CD4-positive, alpha-beta T cell (primary cell): ENCODE measurements around the gene POU2F1. TPM values are rescaled to one million over a fixed set of nuclear protein-coding genes. Genes with fewer than 3 reads are reported as not detected.

Experiments
- ATAC-seq: fragments of 200-7000 bp; cut with Tn5 transposase; one replicate; pipeline ENCODE4 v1.10.0; 2022; ENCODE audit warnings: mild to moderate bottlenecking; ENCODE audit not compliant: poor library complexity
- CTCF ChIA-PET: fragments of 350-600 bp; sonication (Branson Sonifier 250); formaldehyde crosslinking; loops from one replicate; lab custom pipeline; 2021; ENCODE audit warnings: antibody characterized with exemption, inconsistent platforms; lab: Charles Lee
- POLR2A ChIA-PET: fragments of 350-600 bp; sonication (Branson Sonifier 250); formaldehyde crosslinking; loops from one replicate; lab custom pipeline; 2021; ENCODE audit warnings: antibody characterized with exemption, inconsistent platforms; lab: Charles Lee
- DNase-seq, 14 experiments: peaks; one replicate each; pipeline ENCODE4 v3.0.0-alpha.2; 2013 to 2020; ENCODE audit warnings: mixed read lengths in 2 of 14
- H3K27ac ChIP-seq, 2 donors: one replicate each; pipeline versions ENCODE4 v1.5.1 to v1.7.0; 2013; ENCODE audit warnings: low read length in 2 of 2, low read depth in 1 of 2, mild to moderate bottlenecking in 1 of 2
- H3K27me3 ChIP-seq, 2 experiments: 1 replicate in 1 of 2; 2 replicates in 1 of 2; pipeline versions ENCODE4 v1.6.1 to v1.7.0; 2013; ENCODE audit warnings: low read length in 2 of 2, control low read depth in 1 of 2, mild to moderate bottlenecking in 1 of 2, moderate library complexity in 1 of 2; ENCODE audit not compliant: insufficient read depth in 2 of 2, control insufficient read depth in 1 of 2
- H3K36me3 ChIP-seq: one replicate; pipeline ENCODE4 v1.6.1; 2013; ENCODE audit warnings: low read length, control low read depth; ENCODE audit not compliant: insufficient read depth
- H3K4me1 ChIP-seq: one replicate; pipeline ENCODE4 v1.6.1; 2013; ENCODE audit warnings: low read length, control low read depth; ENCODE audit not compliant: insufficient read depth
- H3K4me3 ChIP-seq: one replicate; pipeline ENCODE4 v1.5.1; 2013; ENCODE audit warnings: mild to moderate bottlenecking, low read length, moderate library complexity
- H3K9me3 ChIP-seq, 2 experiments: 1 replicate in 1 of 2; 2 replicates in 1 of 2; pipeline versions ENCODE4 v1.6.1 to v1.7.0; 2013; ENCODE audit warnings: low read length in 2 of 2, mild to moderate bottlenecking in 2 of 2, control low read depth in 1 of 2, moderate library complexity in 1 of 2; ENCODE audit not compliant: control insufficient read depth in 1 of 2, insufficient read depth in 1 of 2
- H3K27ac Mint-ChIP-seq: one replicate; pipeline ENCODE4 v1.8.0; 2020; ENCODE audit warnings: mixed read lengths
- H3K27me3 Mint-ChIP-seq: one replicate; pipeline ENCODE4 v1.8.0; 2021; ENCODE audit warnings: mixed read lengths
- H3K36me3 Mint-ChIP-seq: one replicate; pipeline ENCODE4 v1.8.0; 2021; ENCODE audit warnings: low read depth, mixed read lengths
- H3K4me1 Mint-ChIP-seq: one replicate; pipeline ENCODE4 v1.8.0; 2021; ENCODE audit warnings: low read depth, mixed read lengths
- H3K4me3 Mint-ChIP-seq: one replicate; pipeline ENCODE4 v1.8.0; 2020; ENCODE audit warnings: mild to moderate bottlenecking, mixed read lengths
- H3K9me3 Mint-ChIP-seq: one replicate; pipeline ENCODE4 v1.8.0; 2020; ENCODE audit warnings: mixed read lengths
- intact Hi-C, 2 experiments: fragments of 100-400 bp; cut with DNase I in 1 of 2; cut with micrococcal nuclease in 1 of 2; formaldehyde crosslinking; loops; one replicate each; pipeline versions ENCODE4 v1.15.1 to v1.9.0; 2023 to 2025; cut with DNase I, micrococcal nuclease
- total RNA-seq, 174 experiments: library from RNA in 2 of 174; stranded (reverse) in 2 of 174; gene quantifications; one replicate each; pipeline ENCODE4 v1.2.3 and lab custom pipeline; 2021 to 2026
- TF ChIP-seq, protein P1 (sequence below): fragments of 200-600 bp; IDR thresholded peaks from one replicate; pipeline ENCODE4 v1.8.0; 2022; ENCODE audit warnings: antibody characterized with exemption, mild to moderate bottlenecking

POU2F1 gene
- total RNA-seq, 2 experiments from 2014 or later, result 27.0 to 28.6 TPM

DNA sequence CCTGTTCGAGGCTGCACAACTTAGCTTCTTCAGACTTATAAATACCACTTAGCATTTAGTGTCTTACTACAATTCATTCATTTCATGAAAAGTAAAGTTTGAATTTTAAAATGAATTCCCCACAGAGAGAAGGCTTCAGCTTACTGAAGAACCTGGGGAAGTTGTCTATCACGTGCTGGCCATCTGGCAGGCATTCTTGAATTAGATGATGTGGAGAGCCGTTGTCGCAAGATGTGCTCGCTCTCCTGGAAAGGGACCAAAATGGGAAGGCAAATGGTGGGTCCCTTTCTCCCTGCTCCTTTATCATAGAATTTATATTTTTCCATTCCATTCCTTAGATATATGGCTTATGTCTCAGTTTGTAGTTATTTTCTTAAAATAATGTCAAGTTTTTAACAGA, 207.2 kb downstream of the POU2F1 start:
- Mint-ChIP-seq H3K4me1 (peaks cover 49% of the 10 kb centered on the region), H3K4me3 (no peak overlapping the region), H3K36me3 (peaks cover 45% of the 10 kb centered on the region), H3K27me3 (no peaks in the 10 kb centered on the region), H3K9me3 (no peaks in the 10 kb centered on the region), H3K27ac (peak overlapping the region; percentile 80)
- H3K36me3 ChIP-seq, result peaks cover 27% of the 10 kb centered on the region
- H3K9me3 ChIP-seq, result no peaks in the 10 kb centered on the region
- no peak for ATAC-seq
- CTCF ChIA-PET, result interaction anchor here (0.7 kb wide), 1 partner anchor 23 kb away, joined by 3 read pairs; no protein-coding TSS in a partner anchor
- POLR2A ChIA-PET, result interaction anchor here (1.3 to 4.8 kb wide), 5 partner anchors 10 to 207 kb away, joined by 3 to 21 read pairs (median 4); partner anchors contain the start of genes CD247 and POU2F1
- H3K4me3 ChIP-seq, result no peak overlapping the region
- intact Hi-C loops, result loop anchor here in 1 of 2 experiments (10.0 kb wide), 1 partner anchor 267 kb away; no protein-coding TSS in a partner anchor
- H3K27me3 ChIP-seq, result no peaks in the 10 kb centered on the region
- no peak for DNase-seq
- H3K27ac ChIP-seq, result peak overlapping the region; percentile 14 to 26
- H3K4me1 ChIP-seq, result peaks cover 41% of the 10 kb centered on the region
- TF ChIP-seq, protein P1, sequence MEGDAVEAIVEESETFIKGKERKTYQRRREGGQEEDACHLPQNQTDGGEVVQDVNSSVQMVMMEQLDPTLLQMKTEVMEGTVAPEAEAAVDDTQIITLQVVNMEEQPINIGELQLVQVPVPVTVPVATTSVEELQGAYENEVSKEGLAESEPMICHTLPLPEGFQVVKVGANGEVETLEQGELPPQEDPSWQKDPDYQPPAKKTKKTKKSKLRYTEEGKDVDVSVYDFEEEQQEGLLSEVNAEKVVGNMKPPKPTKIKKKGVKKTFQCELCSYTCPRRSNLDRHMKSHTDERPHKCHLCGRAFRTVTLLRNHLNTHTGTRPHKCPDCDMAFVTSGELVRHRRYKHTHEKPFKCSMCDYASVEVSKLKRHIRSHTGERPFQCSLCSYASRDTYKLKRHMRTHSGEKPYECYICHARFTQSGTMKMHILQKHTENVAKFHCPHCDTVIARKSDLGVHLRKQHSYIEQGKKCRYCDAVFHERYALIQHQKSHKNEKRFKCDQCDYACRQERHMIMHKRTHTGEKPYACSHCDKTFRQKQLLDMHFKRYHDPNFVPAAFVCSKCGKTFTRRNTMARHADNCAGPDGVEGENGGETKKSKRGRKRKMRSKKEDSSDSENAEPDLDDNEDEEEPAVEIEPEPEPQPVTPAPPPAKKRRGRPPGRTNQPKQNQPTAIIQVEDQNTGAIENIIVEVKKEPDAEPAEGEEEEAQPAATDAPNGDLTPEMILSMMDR, result no peak

DNA sequence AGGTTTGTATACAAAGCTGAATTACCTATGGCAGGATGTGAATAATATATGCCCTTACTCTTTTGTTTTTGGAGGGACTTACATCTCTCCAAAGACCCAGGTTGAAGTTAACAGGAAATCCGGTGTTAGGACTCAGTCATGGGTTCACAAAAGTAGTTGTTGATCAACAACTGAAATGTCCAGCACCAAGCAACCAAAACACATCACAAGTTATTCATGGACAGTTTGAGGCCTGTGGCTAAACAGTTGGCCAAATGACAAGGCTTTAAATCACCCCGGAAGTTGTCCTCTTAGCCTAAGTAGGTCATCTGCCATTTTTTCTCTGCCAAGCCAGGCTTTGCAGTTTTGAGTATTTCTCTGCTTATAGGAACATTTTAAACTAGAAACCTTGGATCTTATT, 207.7 kb downstream of the POU2F1 start:
- no peaks in the 10 kb centered on the region for H3K27me3 ChIP-seq
- intact Hi-C loops, result loop anchor here in 1 of 2 experiments (10.0 kb wide), 1 partner anchor 266 kb away; no protein-coding TSS in a partner anchor
- peaks cover 46% of the 10 kb centered on the region for H3K4me1 ChIP-seq
- Mint-ChIP-seq H3K27me3 (no peaks in the 10 kb centered on the region), H3K4me1 (peaks cover 52% of the 10 kb centered on the region), H3K4me3 (no peak overlapping the region), H3K9me3 (no peaks in the 10 kb centered on the region), H3K36me3 (peaks cover 51% of the 10 kb centered on the region), H3K27ac (peak overlapping the region; percentile 80)
- peaks cover 33% of the 10 kb centered on the region for H3K36me3 ChIP-seq
- POLR2A ChIA-PET, result interaction anchor here (1.0 to 4.8 kb wide), 5 partner anchors 10 to 208 kb away, joined by 3 to 21 read pairs (median 5); partner anchors contain the start of genes CD247 and POU2F1
- no peak for ATAC-seq
- H3K9me3 ChIP-seq, result no peaks in the 10 kb centered on the region
- H3K4me3 ChIP-seq, result no peak overlapping the region
- H3K27ac ChIP-seq, result peak overlapping the region; percentile 14 to 26
- CTCF ChIA-PET, result interaction anchor here (0.8 kb wide), 1 partner anchor 44 kb away, joined by 3 read pairs; no protein-coding TSS in a partner anchor
- TF ChIP-seq, protein P1, result no peak
- peak in 1 of 14 experiments; percentile 63 for DNase-seq

DNA sequence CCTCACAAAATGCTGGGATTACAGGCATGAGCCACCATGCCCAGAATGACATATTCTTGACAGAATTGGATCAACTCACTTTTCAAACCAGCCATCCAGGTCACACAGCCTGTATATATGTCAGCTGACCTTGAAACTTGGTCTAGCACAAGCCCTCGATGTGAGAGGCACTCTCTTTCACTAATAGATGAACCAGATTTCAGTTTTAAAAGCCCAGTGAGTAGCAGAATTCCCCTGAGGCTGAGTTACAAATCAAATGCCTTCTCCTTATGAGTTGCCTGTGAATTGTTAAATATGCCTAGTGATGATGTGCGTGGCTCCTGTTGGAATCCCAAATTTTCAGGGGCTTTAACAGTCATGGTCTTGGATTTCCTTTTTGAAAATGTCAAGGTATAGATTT, 208.9 kb downstream of the POU2F1 start:
- Mint-ChIP-seq H3K4me3 (peak overlapping the region; percentile 72), H3K4me1 (peaks cover 65% of the 10 kb centered on the region)
- POLR2A ChIA-PET, result interaction anchor here (1.0 to 4.8 kb wide), 6 partner anchors 8 to 88 kb away, joined by 3 to 21 read pairs (median 4); partner anchors contain the start of gene CD247

More for the DNA sequence above, 208.9 kb downstream of the POU2F1 start:
- no peaks in the 10 kb centered on the region for H3K27me3 Mint-ChIP-seq
- no peaks in the 10 kb centered on the region for H3K9me3 Mint-ChIP-seq
- Histone ChIP-seq H3K36me3 (peaks cover 45% of the 10 kb centered on the region), H3K27ac (peak overlapping the region; percentile 16 to 29), H3K9me3 (no peaks in the 10 kb centered on the region), H3K27me3 (no peaks in the 10 kb centered on the region), H3K4me1 (peaks cover 58% of the 10 kb centered on the region), H3K4me3 (no peak overlapping the region)
- peak overlapping the region; percentile 80 for H3K27ac Mint-ChIP-seq
- ATAC-seq (no peak), DNase-seq (no peak)
- H3K36me3 Mint-ChIP-seq, result peaks cover 63% of the 10 kb centered on the region
- TF ChIP-seq, protein P1, result no peak
- intact Hi-C loops, result loop anchor here in 1 of 2 experiments (10.0 kb wide), 1 partner anchor 265 kb away; no protein-coding TSS in a partner anchor
- CTCF ChIA-PET, result interaction anchor here (0.9 to 1.2 kb wide), 3 partner anchors 8 to 162 kb away, joined by 3 read pairs; no protein-coding TSS in a partner anchor
